GM12892 (cell line): Measurements from ENCODE around the gene CLEC16A.

Source experiments
- POLR2A ChIP-seq: IDR thresholded peaks from 2 replicates; pipeline ENCODE4 v1.6.1; 2011; ENCODE audit warnings: low read depth, low read length, control low read depth
- POLR2AphosphoS5 ChIP-seq: IDR thresholded peaks from 2 replicates; pipeline ENCODE4 v1.6.1; 2011; ENCODE audit warnings: low read depth, low read length, control low read depth
- TAF1 ChIP-seq: IDR thresholded peaks from 2 replicates; pipeline ENCODE4 v1.6.1; 2011; ENCODE audit warnings: low read depth, mild to moderate bottlenecking, control low read depth, low read length, borderline replicate concordance

DNA sequence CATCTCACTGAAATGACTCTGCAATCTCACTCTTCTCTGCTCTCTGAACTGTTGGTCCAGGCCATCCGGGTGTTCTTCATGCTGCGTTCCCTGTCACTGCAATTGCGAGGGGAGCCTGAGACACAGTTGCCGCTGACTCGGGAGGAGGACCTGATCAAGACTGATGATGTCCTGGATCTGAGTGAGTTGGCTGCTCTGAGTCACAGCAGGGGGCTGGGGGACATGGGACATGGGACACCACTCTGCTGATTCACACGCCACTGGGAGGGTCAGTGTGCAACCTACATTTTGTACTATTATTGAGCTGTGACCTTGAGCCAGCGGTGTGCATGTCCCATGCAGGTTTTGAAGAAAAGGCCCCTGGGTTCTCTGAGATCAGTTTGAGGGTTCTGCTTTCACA is 116.5 kb downstream of the CLEC16A start:
- TF ChIP-seq POLR2A (no peak), TAF1 (no peak), POLR2AphosphoS5 (no peak)
